ENCODE measurements around the gene TMEM187. TPM values are rescaled to one million over a fixed set of nuclear protein-coding genes. Genes with fewer than 3 reads are reported as not detected.

The TMEM187 gene
- total RNA-seq, 4 donors from 2014 or later, result 1.5 to 9.5 (median 5.4) TPM

DNA sequence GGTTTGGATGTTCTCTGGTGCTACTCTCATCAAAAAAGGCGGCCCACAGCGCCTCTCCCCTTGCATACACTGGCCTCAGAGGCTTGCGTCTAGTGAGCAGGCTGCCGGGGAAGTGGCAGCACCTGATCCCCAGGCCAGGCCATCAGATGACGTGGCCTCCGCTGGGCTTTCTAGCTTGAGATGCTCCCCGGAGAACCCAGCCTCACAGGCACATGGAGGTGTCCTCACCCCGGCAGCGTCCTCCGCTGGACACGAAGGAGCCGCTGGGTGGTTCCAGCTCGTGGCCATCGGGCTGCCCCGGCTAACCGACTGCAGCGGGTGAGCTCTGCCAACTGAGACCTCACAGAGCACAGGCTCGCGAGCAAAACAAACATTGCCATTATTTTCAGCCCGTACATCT is 34.4 kb downstream of the TMEM187 start:
- ATAC-seq, result no peak
- Histone ChIP-seq H3K9me3 (no peaks in the 10 kb centered on the region), H3K4me3 (no peak overlapping the region), H3K27ac (no peak overlapping the region), H3K27me3 (no peaks in the 10 kb centered on the region), H3K36me3 (peaks cover 0 to 9% of the 10 kb centered on the region in 2 donors), H3K4me1 (no peaks in the 10 kb centered on the region)
- 100% methylated on average over 2 of the region's 20 CpGs; no CpG with 5 or more reads in 1 of the 2 donors for WGBS, 2 donors (ENCODE audit: low coverage in 1 of 2)
- no peak for TF ChIP-seq EP300 (IDR thresholded peaks at IDR 0.05)
- TF ChIP-seq, protein P1, sequence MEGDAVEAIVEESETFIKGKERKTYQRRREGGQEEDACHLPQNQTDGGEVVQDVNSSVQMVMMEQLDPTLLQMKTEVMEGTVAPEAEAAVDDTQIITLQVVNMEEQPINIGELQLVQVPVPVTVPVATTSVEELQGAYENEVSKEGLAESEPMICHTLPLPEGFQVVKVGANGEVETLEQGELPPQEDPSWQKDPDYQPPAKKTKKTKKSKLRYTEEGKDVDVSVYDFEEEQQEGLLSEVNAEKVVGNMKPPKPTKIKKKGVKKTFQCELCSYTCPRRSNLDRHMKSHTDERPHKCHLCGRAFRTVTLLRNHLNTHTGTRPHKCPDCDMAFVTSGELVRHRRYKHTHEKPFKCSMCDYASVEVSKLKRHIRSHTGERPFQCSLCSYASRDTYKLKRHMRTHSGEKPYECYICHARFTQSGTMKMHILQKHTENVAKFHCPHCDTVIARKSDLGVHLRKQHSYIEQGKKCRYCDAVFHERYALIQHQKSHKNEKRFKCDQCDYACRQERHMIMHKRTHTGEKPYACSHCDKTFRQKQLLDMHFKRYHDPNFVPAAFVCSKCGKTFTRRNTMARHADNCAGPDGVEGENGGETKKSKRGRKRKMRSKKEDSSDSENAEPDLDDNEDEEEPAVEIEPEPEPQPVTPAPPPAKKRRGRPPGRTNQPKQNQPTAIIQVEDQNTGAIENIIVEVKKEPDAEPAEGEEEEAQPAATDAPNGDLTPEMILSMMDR (IDR thresholded peaks at IDR 0.05), result no peak
- TF ChIP-seq POLR2A (IDR thresholded peaks at IDR 0.05), result no peak
- TF ChIP-seq POLR2AphosphoS5 (IDR thresholded peaks at IDR 0.05), result no peak

DNA sequence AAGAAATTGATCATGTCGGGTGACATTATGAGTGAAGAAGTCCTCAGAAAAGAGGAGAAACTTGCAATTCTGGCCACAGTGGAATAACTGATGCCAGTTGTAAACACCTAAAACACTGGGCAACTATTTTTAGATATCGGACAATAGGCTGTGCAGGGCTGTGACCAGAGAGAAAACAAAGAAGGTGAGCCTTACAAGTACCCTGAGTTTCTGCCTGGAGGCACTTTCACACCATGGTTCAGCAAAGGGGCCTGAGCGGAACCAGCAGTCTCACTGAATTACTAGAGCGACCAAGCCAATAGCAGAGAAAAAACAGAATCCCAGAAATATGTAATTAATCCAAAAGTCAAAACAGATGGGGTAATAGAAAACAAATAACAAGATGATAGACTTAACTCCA is 36.0 kb downstream of the TMEM187 start:
- Histone ChIP-seq H3K4me3 (no peak overlapping the region), H3K4me1 (peaks cover 0 to 2% (median 0%) of the 10 kb centered on the region in 3 donors), H3K27ac (no peak overlapping the region), H3K27me3 (no peaks in the 10 kb centered on the region), H3K9me3 (no peaks in the 10 kb centered on the region), H3K36me3 (peaks cover 0 to 9% of the 10 kb centered on the region in 2 donors)
- WGBS, 2 donors (ENCODE audit: low coverage in 1 of 2), result 37 to 81% methylated on average over 4 of the region's 4 CpGs
- no peak for TF ChIP-seq EP300 (IDR thresholded peaks at IDR 0.05)
- TF ChIP-seq, protein P1 (IDR thresholded peaks at IDR 0.05), result no peak
- TF ChIP-seq POLR2AphosphoS5 (IDR thresholded peaks at IDR 0.05), result no peak
- no peak for TF ChIP-seq POLR2A (IDR thresholded peaks at IDR 0.05)
- ATAC-seq, result no peak

DNA sequence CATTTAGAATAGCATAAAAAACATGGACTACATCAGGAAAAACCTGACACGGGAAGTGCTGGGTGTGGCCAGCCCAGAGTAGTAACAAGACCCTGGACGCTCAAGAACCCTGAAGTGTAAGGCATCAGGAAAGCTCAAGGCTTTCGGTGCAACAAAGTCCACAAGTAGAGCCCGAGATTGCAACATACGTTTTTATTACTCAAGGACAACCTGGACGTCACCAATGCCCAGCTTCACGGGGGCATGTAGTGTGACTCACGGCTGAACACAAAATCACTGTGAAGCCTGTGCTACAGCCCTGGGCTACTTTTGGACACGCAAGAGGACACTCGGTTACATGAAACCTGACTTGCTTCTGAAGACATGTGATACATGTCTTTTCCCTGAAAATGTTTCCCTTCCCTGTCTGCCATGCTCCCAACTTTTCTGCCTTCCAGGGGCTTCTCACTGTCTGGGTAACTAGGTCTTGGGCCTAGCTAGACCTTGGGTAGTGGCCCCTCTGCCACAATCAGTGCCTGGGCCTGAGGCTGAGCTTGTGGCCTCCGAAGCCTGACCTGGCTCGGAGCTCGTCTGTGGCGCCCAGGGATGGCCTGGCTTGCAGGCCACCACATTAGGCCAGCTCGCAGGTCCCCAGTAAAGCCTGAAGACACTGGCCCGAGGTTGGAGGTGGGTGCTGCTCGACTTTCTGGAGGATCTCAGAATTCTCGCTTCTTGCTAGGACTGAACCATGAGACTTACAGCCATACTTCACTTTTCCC is 38.0 kb downstream of the TMEM187 start:
- ATAC-seq, result no peak
- H3K4me1 ChIP-seq, result peaks cover 0 to 8% (median 0%) of the 10 kb centered on the region in 3 donors
- H3K27ac ChIP-seq, result no peak overlapping the region
- no peak for TF ChIP-seq EP300 (IDR thresholded peaks at IDR 0.05)
- TF ChIP-seq, protein P1 (IDR thresholded peaks at IDR 0.05), result no peak
- no peak for TF ChIP-seq POLR2A (IDR thresholded peaks at IDR 0.05)
- TF ChIP-seq POLR2AphosphoS5 (IDR thresholded peaks at IDR 0.05), result no peak
- H3K36me3 ChIP-seq, result peaks cover 0 to 19% of the 10 kb centered on the region in 2 donors
- H3K27me3 ChIP-seq, result no peaks in the 10 kb centered on the region
- WGBS, 2 donors (ENCODE audit: low coverage in 1 of 2), result 93 to 97% methylated on average over 3 to 6 of the region's 18 CpGs
- H3K4me3 ChIP-seq, result no peak overlapping the region
- no peaks in the 10 kb centered on the region for H3K9me3 ChIP-seq

DNA sequence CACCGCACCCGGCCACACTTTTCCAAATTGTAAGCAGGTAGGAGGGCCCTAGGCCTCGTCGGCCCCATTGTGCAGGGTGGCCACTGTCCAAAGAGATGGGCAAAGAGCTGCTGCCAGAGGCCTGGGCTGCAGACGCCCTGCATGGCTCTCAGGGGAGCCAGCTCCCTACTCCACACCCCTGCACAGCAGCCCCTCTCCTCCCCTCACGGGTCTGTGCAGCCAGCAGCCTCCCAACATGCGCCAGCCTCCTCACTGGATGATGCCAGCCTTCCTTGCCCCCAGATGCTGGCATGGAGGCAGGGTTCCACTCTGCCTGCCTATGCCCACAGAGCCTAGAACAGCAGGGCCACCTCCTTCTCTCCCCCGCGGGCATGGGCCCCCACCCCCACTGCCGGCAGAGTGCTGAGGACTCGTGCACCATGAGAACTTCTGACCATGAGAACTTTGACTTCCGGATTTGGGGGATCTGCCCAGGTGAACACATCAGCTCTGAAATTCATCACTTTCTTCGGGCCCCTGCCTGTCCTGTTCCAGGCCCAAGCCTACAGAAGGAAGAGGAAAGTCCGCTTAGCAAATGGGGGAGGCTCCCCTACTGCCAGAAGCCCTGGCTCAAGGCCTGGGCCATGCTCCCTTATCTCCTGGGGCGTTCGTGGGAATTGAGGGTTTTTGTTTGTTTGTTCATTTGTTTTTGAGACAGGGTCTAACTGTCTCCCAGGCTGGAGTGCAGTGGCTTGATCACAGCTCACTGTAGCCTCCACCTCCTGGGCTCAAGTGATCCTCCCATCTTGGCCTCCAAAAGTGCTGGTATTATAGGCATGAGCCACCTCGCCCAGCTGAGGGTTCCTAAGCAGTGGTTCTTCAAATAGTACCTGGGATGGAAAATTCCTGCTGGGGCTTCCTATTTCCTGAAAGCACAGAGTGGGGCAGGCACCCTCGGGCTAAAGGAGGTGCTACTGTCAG is 39.1 kb downstream of the TMEM187 start:
- TF ChIP-seq EP300 (IDR thresholded peaks at IDR 0.05) (no peak), POLR2A (IDR thresholded peaks at IDR 0.05) (no peak), POLR2AphosphoS5 (IDR thresholded peaks at IDR 0.05) (no peak)
- TF ChIP-seq, protein P1 (IDR thresholded peaks at IDR 0.05), result no peak
- no peak for ATAC-seq
- peaks cover 0 to 30% of the 10 kb centered on the region in 2 donors for H3K36me3 ChIP-seq
- H3K9me3 ChIP-seq, result no peaks in the 10 kb centered on the region
- peaks cover 0 to 8% (median 0%) of the 10 kb centered on the region in 3 donors for H3K4me1 ChIP-seq
- H3K27me3 ChIP-seq, result no peaks in the 10 kb centered on the region
- H3K4me3 ChIP-seq, result no peak overlapping the region
- H3K27ac ChIP-seq, result no peak overlapping the region
- 100% methylated on average over 1 of the region's 18 CpGs; no CpG with 5 or more reads in 1 of the 2 donors for WGBS, 2 donors (ENCODE audit: low coverage in 1 of 2)
